K562 (cell line): ENCODE results near the gene TRIO. TPM values are rescaled to one million over a fixed set of nuclear protein-coding genes. Genes with fewer than 3 reads are reported as not detected.

Experiments
- ATAC-seq: fragments of 200-7000 bp; cut with Tn5 transposase; 3 replicates; pipeline ENCODE4 v1.9.1; 2020; ENCODE audit warnings: moderate library complexity
- BruUV-seq: library from RNA; stranded (reverse); fragments of 400-500 nt; replicated peaks from 2 replicates; lab custom pipeline; 2021; lab: Mats Ljungman, UMichigan
- CTCF ChIA-PET: fragments of 300-600 bp; formaldehyde crosslinking; extraction: SDS; loops from one replicate; lab custom pipeline; 2021; ENCODE audit warnings: low intra/inter-chr PET ratio; lab: Yijun Ruan, JAX
- POLR2A ChIA-PET: fragments of 300-600, 350-650 bp; sonication (Branson Sonifier 250); formaldehyde crosslinking; extraction: SDS; loops from one replicate; lab custom pipeline; 2021; ENCODE audit warnings: antibody characterized with exemption, inconsistent platforms; lab: Yijun Ruan, JAX
- DNase-seq, 4 experiments: peaks; one replicate each; pipeline versions ENCODE4 v3.0.0 to v3.0.0-alpha.2; 2011 to 2018; ENCODE audit warnings: low spot score in 3 of 4, mixed read lengths in 3 of 4; ENCODE audit errors: extremely low read depth in 1 of 4
- FAIRE-seq: peaks from 2 replicates; lab custom pipeline; 2011; peaks lifted over from hg19 to GRCh38; lab: Jason Lieb, UNC
- H2AFZ ChIP-seq: 2 replicates; pipeline ENCODE4 v1.6.0; 2011; ENCODE audit warnings: low read depth, low read length, control low read depth, inconsistent platforms
- H3K27ac ChIP-seq: fragments of 200-600 bp; 3 replicates; pipeline ENCODE4 v1.8.0; 2011; ENCODE audit warnings: low read depth, mild to moderate bottlenecking, control low read depth, inconsistent platforms, low read length, moderate library complexity, mixed read lengths; ENCODE audit errors: extremely low read depth
- H3K27me3 ChIP-seq, 2 experiments: fragments of 300-600 bp in 1 of 2; 2 replicates in 1 of 2; 3 replicates in 1 of 2; pipeline versions ENCODE4 v1.6.0 to v1.8.0; 2011; ENCODE audit warnings: inconsistent platforms in 2 of 2, low read length in 2 of 2, mild to moderate bottlenecking in 1 of 2, mixed read lengths in 1 of 2, moderate library complexity in 1 of 2; ENCODE audit not compliant: control insufficient read depth in 2 of 2, insufficient read depth in 2 of 2
- H3K36me3 ChIP-seq: fragments of 300-600 bp; 3 replicates; pipeline ENCODE4 v1.8.0; 2011; ENCODE audit warnings: mild to moderate bottlenecking, low read length, inconsistent platforms; ENCODE audit not compliant: control insufficient read depth, insufficient read depth
- H3K4me1 ChIP-seq, 2 experiments: fragments of 200-600 bp in 1 of 2; replicated peaks in 1 of 2; 2 replicates in 1 of 2; 3 replicates in 1 of 2; pipeline versions ENCODE4 v1.5.1 to v1.8.0; 2011; ENCODE audit warnings: inconsistent platforms in 2 of 2, low read length in 2 of 2, mild to moderate bottlenecking in 1 of 2, mixed read lengths in 1 of 2, moderate library complexity in 1 of 2; ENCODE audit not compliant: control insufficient read depth in 2 of 2, insufficient read depth in 2 of 2
- H3K4me2 ChIP-seq: 2 replicates; pipeline ENCODE4 v1.6.1; 2011; ENCODE audit warnings: low read length, control low read depth, inconsistent platforms, mixed read lengths; ENCODE audit not compliant: insufficient read depth
- H3K4me3 ChIP-seq: fragments of 200-600 bp; sonication (generic), shearing (Covaris generic); 2 replicates; pipeline ENCODE4 v1.5.1; 2016; ENCODE audit warnings: control low read depth, inconsistent platforms
- H3K79me2 ChIP-seq: fragments of 200-600 bp; 3 replicates; pipeline ENCODE4 v1.8.0; 2011; ENCODE audit warnings: low read length, inconsistent platforms; ENCODE audit not compliant: control insufficient read depth, insufficient read depth
- H3K9ac ChIP-seq, 2 experiments: 2 replicates each; pipeline versions ENCODE4 v1.6.0 to v1.6.1; 2011; ENCODE audit warnings: low read depth in 2 of 2, low read length in 2 of 2, control low read depth in 1 of 2, inconsistent platforms in 1 of 2, mild to moderate bottlenecking in 1 of 2, mixed read lengths in 1 of 2; ENCODE audit not compliant: insufficient read depth in 1 of 2
- H3K9me1 ChIP-seq: one replicate; pipeline ENCODE4 v1.6.0; 2011; ENCODE audit warnings: inconsistent platforms, mild to moderate bottlenecking, low read length, moderate library complexity; ENCODE audit not compliant: control insufficient read depth, insufficient read depth
- H3K9me3 ChIP-seq: replicated peaks from 2 replicates; pipeline ENCODE4 v1.5.1; 2011; ENCODE audit warnings: low read depth, low read length, inconsistent platforms; ENCODE audit not compliant: control insufficient read depth, insufficient read depth
- H4K20me1 ChIP-seq: replicated peaks from 2 replicates; pipeline ENCODE4 v1.6.1; 2011; ENCODE audit warnings: low read length, inconsistent platforms, mixed read lengths; ENCODE audit not compliant: control insufficient read depth, insufficient read depth
- CCNT2 ChIP-seq: IDR thresholded peaks from 2 replicates; pipeline ENCODE4 v1.6.1; 2011; ENCODE audit warnings: borderline replicate concordance, low read depth, mild to moderate bottlenecking, moderate library complexity, mixed read lengths, low read length; ENCODE audit not compliant: insufficient read length; ENCODE audit errors: extremely low read depth
- CHD4 ChIP-seq: fragments of 200-600 bp; sonication (generic); IDR thresholded peaks from 3 replicates; pipeline ENCODE4 v1.6.1; 2012; ENCODE audit warnings: low read depth, mild to moderate bottlenecking, mixed read lengths, low read length, inconsistent platforms; ENCODE audit not compliant: insufficient read depth, insufficient replicate concordance, poor library complexity, severe bottlenecking
- DPF2 ChIP-seq: fragments of 450-650 bp; IDR thresholded peaks from 2 replicates; pipeline ENCODE4 v1.6.1; 2016
- GABPA ChIP-seq: fragments of 200-800 bp; sonication (Bioruptor generic); conservative IDR thresholded peaks from 2 replicates; pipeline ENCODE4 v1.6.1; 2016; ENCODE audit warnings: low read depth, missing genetic modification characterization, missing compliant biosample characterization
- HMGN3 ChIP-seq: IDR thresholded peaks from 2 replicates; pipeline ENCODE4 v1.6.1; 2011; ENCODE audit warnings: borderline replicate concordance, low read depth, mild to moderate bottlenecking, mixed read lengths, low read length; ENCODE audit not compliant: insufficient read length; ENCODE audit errors: extremely low read depth
- KDM4B ChIP-seq, 2 experiments: fragments of 450-650 bp in 1 of 2; sonication (generic) in 1 of 2; IDR thresholded peaks; 2 replicates each; pipeline ENCODE4 v1.6.1; 2016 to 2017; ENCODE audit warnings: borderline replicate concordance in 2 of 2, antibody characterized with exemption in 1 of 2, low read depth in 1 of 2, mild to moderate bottlenecking in 1 of 2
- NEUROD1 ChIP-seq: fragments of 150-350 bp; IDR thresholded peaks from 2 replicates; pipeline ENCODE4 v1.6.1; 2014; ENCODE audit warnings: borderline replicate concordance, low read length, low read depth; ENCODE audit not compliant: partially characterized antibody
- NFXL1 ChIP-seq: fragments of 450-650 bp; formaldehyde crosslinking; IDR thresholded peaks from 2 replicates; pipeline ENCODE4 v1.4.0; 2021; ENCODE audit warnings: mild to moderate bottlenecking
- NR1H2 ChIP-seq: sonication (generic); formaldehyde crosslinking; IDR thresholded peaks from 2 replicates; pipeline ENCODE4 v1.4.0; 2020; ENCODE audit warnings: mild to moderate bottlenecking, missing genetic modification reagents
- SMAD1 ChIP-seq: fragments of 150-350 bp; IDR thresholded peaks from 2 replicates; pipeline ENCODE4 v1.6.1; 2014; ENCODE audit warnings: low read length, low read depth; ENCODE audit not compliant: partially characterized antibody
- SMARCB1 ChIP-seq: IDR thresholded peaks from 2 replicates; pipeline ENCODE4 v1.6.1; 2011; ENCODE audit warnings: improper control_type of control experiment, low read depth; ENCODE audit not compliant: insufficient read length
- TRIM25 ChIP-seq: fragments of 450-650 bp; IDR thresholded peaks from 2 replicates; pipeline ENCODE4 v1.7.0; 2016; ENCODE audit warnings: borderline replicate concordance
- ZNF174 ChIP-seq: fragments of 250-450 bp; sonication (Bioruptor Pico); IDR thresholded peaks from 2 replicates; pipeline ENCODE4 v1.4.0; 2020; ENCODE audit warnings: mild to moderate bottlenecking
- ZNF444 ChIP-seq: fragments of 250-450 bp; sonication (Bioruptor Pico); IDR thresholded peaks from 2 replicates; pipeline ENCODE4 v1.4.0; 2020; ENCODE audit warnings: mild to moderate bottlenecking, moderate library complexity
- WGBS: fragments of 100-300 bp; shearing (Covaris generic); methylation state at CpG from one replicate; pipeline ENCODE4 v1.1.6; 2016; ENCODE audit warnings: low coverage, mixed read lengths; ENCODE audit not compliant: insufficient coverage; ENCODE audit errors: missing lambda C conversion rate; 5-methylcytosine and 5-hydroxymethylcytosine counted together
- in situ Hi-C: fragments of 300-500 bp; cut with MboI; formaldehyde crosslinking; loops from 4 replicates; pipeline ENCODE4 v1.15.0; 2018; ENCODE audit warnings: inconsistent platforms, mixed read lengths
- intact Hi-C: fragments of 100-400 bp; cut with micrococcal nuclease; formaldehyde crosslinking; loops from 2 replicates; pipeline ENCODE4 v1.14.2; 2022
- polyA plus RNA-seq, 8 experiments: library from polyadenylated mRNA; depleted of rRNA in 4 of 8; stranded (reverse) in 5 of 8; unstranded in 3 of 8; fragments of >200 nt; fragmentation: Nextera tagmentation in 2 of 8; fragmentation: Illumina TruSeq in 1 of 8; extraction: Ambion mirVana in 2 of 8; extraction: Trizol in 1 of 8; gene quantifications; 2 replicates each; pipeline versions ENCODE4 v1.2.1 to v1.2.3, GENCODE V29; 2011 to 2014; ENCODE audit warnings: inconsistent platforms in 1 of 8, missing spikeins in 1 of 8
- total RNA-seq, 7 experiments: library from RNA; depleted of rRNA in 6 of 7; stranded (reverse); fragments of >200 nt in 6 of 7; fragmentation: Illumina TruSeq in 2 of 7; extraction: Trizol in 2 of 7; gene quantifications; 2 replicates each; pipeline versions ENCODE4 v1.2.1 to v1.2.3, GENCODE V29; 2011 to 2021; ENCODE audit warnings: low replicate concordance in 1 of 7

Gene TRIO
- total and polyA plus RNA-seq, 9 of the 15 experiments (the other 6 are each of a cell fraction or from before 2014, with no cell fraction given): 0.24 to 5.0 (median 1.1) TPM

GRCh38 chr5:14457476-14457875 lies 314.3 kb downstream of the TRIO start:
- no peaks in the 10 kb centered on the region for H3K9me1 ChIP-seq
- in situ Hi-C loops: no loop called here
- no peak for FAIRE-seq
- no peak overlapping the region for H3K4me2 ChIP-seq
- no peak overlapping the region for H3K4me3 ChIP-seq
- no peak for ATAC-seq
- H3K27ac ChIP-seq: no peak overlapping the region
- no peaks in the 10 kb centered on the region for H4K20me1 ChIP-seq
- no peaks in the 10 kb centered on the region for H3K36me3 ChIP-seq
- no peaks in the 10 kb centered on the region for H3K9me3 ChIP-seq
- POLR2A ChIA-PET: no interaction called here
- intact Hi-C loops: no loop called here
- TF ChIP-seq CCNT2 (no peak), ZNF174 (CRISPR knock-in tag) (no peak)
- 0% methylated on average over 7 of the region's 7 CpGs for WGBS
- no peak overlapping the region for H3K9ac ChIP-seq
- DNase-seq: no peak
- H3K27me3 ChIP-seq: peaks cover 10 to 36% of the 10 kb centered on the region in 2 experiments
- no peaks in the 10 kb centered on the region for H3K79me2 ChIP-seq
- no TSS peak for BruUV-seq
- no peaks in the 10 kb centered on the region for H3K4me1 ChIP-seq
- H2AFZ ChIP-seq: no peak overlapping the region
- CTCF ChIA-PET: no interaction called here

GRCh38 chr5:14458414-14458813 lies 315.3 kb downstream of the TRIO start:
- BruUV-seq: no TSS peak
- intact Hi-C loops: no loop called here
- no peak overlapping the region for H2AFZ ChIP-seq
- H3K79me2 ChIP-seq: no peaks in the 10 kb centered on the region
- H3K9me3 ChIP-seq: no peaks in the 10 kb centered on the region
- H3K9me1 ChIP-seq: no peaks in the 10 kb centered on the region
- in situ Hi-C loops: no loop called here
- H3K9ac ChIP-seq: no peak overlapping the region
- H3K36me3 ChIP-seq: no peaks in the 10 kb centered on the region
- H3K27me3 ChIP-seq: peaks cover 10 to 42% of the 10 kb centered on the region in 2 experiments
- H3K4me2 ChIP-seq: no peak overlapping the region
- H3K4me3 ChIP-seq: no peak overlapping the region
- 0 out of 5 replicates have a peak, but pooled peaks cover 0 to 3% of the 10 kb centered on the region in 2 experiments for H3K4me1 ChIP-seq
- no peak overlapping the region for H3K27ac ChIP-seq
- no peaks in the 10 kb centered on the region for H4K20me1 ChIP-seq
- ATAC-seq: no peak
- ChIA-PET CTCF (no interaction called here), POLR2A (no interaction called here)
- no peak for DNase-seq
- FAIRE-seq: no peak
- WGBS: 0% methylated on average over 3 of the region's 3 CpGs
- no peak for TF ChIP-seq GABPA (tag)
- TF ChIP-seq NR1H2: no peak
- no peak for TF ChIP-seq NEUROD1
- no peak for TF ChIP-seq DPF2
- TF ChIP-seq HMGN3: no peak
- no peak for TF ChIP-seq NFXL1
- TF ChIP-seq TRIM25: no peak
- no peak for TF ChIP-seq CHD4
- no peak for TF ChIP-seq ZNF444 (CRISPR knock-in tag)
- no peak for TF ChIP-seq KDM4B (IDR thresholded peaks at IDR 0.05; ENCODE audit: borderline replicate concordance in 2 of 2, low read depth in 1 of 2)
- no peak for TF ChIP-seq SMAD1
- TF ChIP-seq SMARCB1: no peak
